ENCODE measurements around the gene MTMR3. TPM values are rescaled to one million over a fixed set of nuclear protein-coding genes. Genes with fewer than 3 reads are reported as not detected.

The MTMR3 gene
- total and polyA plus RNA-seq, 4 donors, result 13.6 to 86.0 (median 41.3) TPM

- H3K4me1 ChIP-seq (ENCODE audit: control insufficient read depth in 5 of 5, insufficient read depth in 5 of 5, low read length in 5 of 5), result peaks cover 0 to 5% (median 0%) of the 10 kb centered on the region in 5 donors
- DNase-seq (no peak), ATAC-seq (ENCODE audit: insufficient read depth, low FRiP score) (no peak)
- no peak overlapping the region for H3K9ac ChIP-seq (ENCODE audit: insufficient read depth in 1 of 2, low read length in 2 of 2)
- H3K4me3 ChIP-seq, result no peak overlapping the region
- H3K27me3 ChIP-seq (ENCODE audit: control insufficient read depth in 3 of 3, insufficient read depth in 3 of 3, low read length in 2 of 3), result no peaks in the 10 kb centered on the region
- H3K9me3 ChIP-seq (ENCODE audit: control insufficient read depth in 4 of 4, insufficient read depth in 3 of 4, low read length in 3 of 4), result no peaks in the 10 kb centered on the region
- peaks cover 1 to 28% (median 7%) of the 10 kb centered on the region in 4 donors for H3K36me3 ChIP-seq (ENCODE audit: control insufficient read depth in 4 of 4, insufficient read depth in 4 of 4, low read length in 4 of 4)
- no peak overlapping the region for H3K27ac ChIP-seq (ENCODE audit: low read depth in 1 of 2, low read length in 1 of 2)
- WGBS, 2 donors, result 87 to 95% methylated on average over 3 of the region's 3 CpGs
- TF ChIP-seq, protein P1, sequence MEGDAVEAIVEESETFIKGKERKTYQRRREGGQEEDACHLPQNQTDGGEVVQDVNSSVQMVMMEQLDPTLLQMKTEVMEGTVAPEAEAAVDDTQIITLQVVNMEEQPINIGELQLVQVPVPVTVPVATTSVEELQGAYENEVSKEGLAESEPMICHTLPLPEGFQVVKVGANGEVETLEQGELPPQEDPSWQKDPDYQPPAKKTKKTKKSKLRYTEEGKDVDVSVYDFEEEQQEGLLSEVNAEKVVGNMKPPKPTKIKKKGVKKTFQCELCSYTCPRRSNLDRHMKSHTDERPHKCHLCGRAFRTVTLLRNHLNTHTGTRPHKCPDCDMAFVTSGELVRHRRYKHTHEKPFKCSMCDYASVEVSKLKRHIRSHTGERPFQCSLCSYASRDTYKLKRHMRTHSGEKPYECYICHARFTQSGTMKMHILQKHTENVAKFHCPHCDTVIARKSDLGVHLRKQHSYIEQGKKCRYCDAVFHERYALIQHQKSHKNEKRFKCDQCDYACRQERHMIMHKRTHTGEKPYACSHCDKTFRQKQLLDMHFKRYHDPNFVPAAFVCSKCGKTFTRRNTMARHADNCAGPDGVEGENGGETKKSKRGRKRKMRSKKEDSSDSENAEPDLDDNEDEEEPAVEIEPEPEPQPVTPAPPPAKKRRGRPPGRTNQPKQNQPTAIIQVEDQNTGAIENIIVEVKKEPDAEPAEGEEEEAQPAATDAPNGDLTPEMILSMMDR (IDR thresholded peaks at IDR 0.05; ENCODE audit: control extremely low read depth, extremely low read depth), result no peak
Measured at GRCh38 chr22:29977107-29977506, 94.1 kb downstream of the MTMR3 start.

GRCh38 chr22:29979777-29980321 is 96.9 kb downstream of the MTMR3 start:
- ATAC-seq (ENCODE audit: insufficient read depth, low FRiP score) (peak; percentile 66), DNase-seq (peak in 2 of 3 donors; percentile 25 to 51)
- H3K4me1 ChIP-seq (ENCODE audit: control insufficient read depth in 5 of 5, insufficient read depth in 5 of 5, low read length in 5 of 5), result peaks cover 0 to 5% (median 0%) of the 10 kb centered on the region in 5 donors
- H3K4me3 ChIP-seq, result no peak overlapping the region
- no peak overlapping the region for H3K27ac ChIP-seq (ENCODE audit: low read depth in 1 of 2, low read length in 1 of 2)
- peaks cover 3 to 37% (median 7%) of the 10 kb centered on the region in 4 donors for H3K36me3 ChIP-seq (ENCODE audit: control insufficient read depth in 4 of 4, insufficient read depth in 4 of 4, low read length in 4 of 4)
- WGBS, 2 donors, result 53 to 77% methylated on average over 3 of the region's 3 CpGs
- H3K27me3 ChIP-seq (ENCODE audit: control insufficient read depth in 3 of 3, insufficient read depth in 3 of 3, low read length in 2 of 3), result no peaks in the 10 kb centered on the region
- H3K9me3 ChIP-seq (ENCODE audit: control insufficient read depth in 4 of 4, insufficient read depth in 3 of 4, low read length in 3 of 4), result no peaks in the 10 kb centered on the region
- TF ChIP-seq, protein P1 (IDR thresholded peaks at IDR 0.05; ENCODE audit: control extremely low read depth, extremely low read depth), result no peak
- H3K9ac ChIP-seq (ENCODE audit: insufficient read depth in 1 of 2, low read length in 2 of 2), result no peak overlapping the region

- peaks cover 0 to 5% (median 0%) of the 10 kb centered on the region in 5 donors for H3K4me1 ChIP-seq (ENCODE audit: control insufficient read depth in 5 of 5, insufficient read depth in 5 of 5, low read length in 5 of 5)
- WGBS, 2 donors, result 96 to 99% methylated on average over 10 of the region's 10 CpGs
- peaks cover 3 to 40% (median 9%) of the 10 kb centered on the region in 4 donors for H3K36me3 ChIP-seq (ENCODE audit: control insufficient read depth in 4 of 4, insufficient read depth in 4 of 4, low read length in 4 of 4)
- no peak for DNase-seq
- TF ChIP-seq, protein P1 (IDR thresholded peaks at IDR 0.05; ENCODE audit: control extremely low read depth, extremely low read depth), result no peak
- no peaks in the 10 kb centered on the region for H3K27me3 ChIP-seq (ENCODE audit: control insufficient read depth in 3 of 3, insufficient read depth in 3 of 3, low read length in 2 of 3)
- no peak overlapping the region for H3K9ac ChIP-seq (ENCODE audit: insufficient read depth in 1 of 2, low read length in 2 of 2)
- no peak overlapping the region for H3K27ac ChIP-seq (ENCODE audit: low read depth in 1 of 2, low read length in 1 of 2)
- no peak overlapping the region for H3K4me3 ChIP-seq
- ATAC-seq (ENCODE audit: insufficient read depth, low FRiP score), result no peak
- no peaks in the 10 kb centered on the region for H3K9me3 ChIP-seq (ENCODE audit: control insufficient read depth in 4 of 4, insufficient read depth in 3 of 4, low read length in 3 of 4)
Measured at GRCh38 chr22:29983296-29983917, 100.4 kb downstream of the MTMR3 start.
